T-cell (primary cell): Measurements from ENCODE around the gene TRPM3. TPM values are rescaled to one million over a fixed set of nuclear protein-coding genes. Genes with fewer than 3 reads are reported as not detected.

Experiments
- ATAC-seq, 4 experiments: fragments of 200-7000 bp in 3 of 4; fragments of 150-1000 bp in 1 of 4; cut with Tn5 transposase; replicated peaks in 1 of 4; 1 replicate in 3 of 4; 2 replicates in 1 of 4; pipeline ENCODE4 v1.10.0; 2021; ENCODE audit warnings: moderate library complexity in 3 of 4, mild to moderate bottlenecking in 2 of 4, moderate number of reproducible peaks in 1 of 4
- CTCF ChIA-PET, 2 donors: fragments of 300-600 bp; sonication (Branson Sonifier 250); formaldehyde crosslinking; loops; one replicate each; lab custom pipeline; 2022; ENCODE audit warnings: antibody characterized with exemption in 2 of 2; lab: Charles Lee
- POLR2A ChIA-PET, 2 donors: fragments of 300-600 bp; sonication (Branson Sonifier 250); formaldehyde crosslinking; loops; one replicate each; lab custom pipeline; 2022; ENCODE audit warnings: antibody characterized with exemption in 2 of 2; lab: Charles Lee
- DNase-seq, 35 experiments: peaks; one replicate each; pipeline versions ENCODE4 v3.0.0 to v3.0.0-alpha.2; 2013 to 2023
- H3K27ac ChIP-seq: one replicate; pipeline ENCODE4 v1.5.1; 2013; ENCODE audit warnings: low read length
- H3K27me3 ChIP-seq, 2 experiments: replicated peaks in 1 of 2; 1 replicate in 1 of 2; 2 replicates in 1 of 2; pipeline versions ENCODE4 v1.6.1 to v1.7.0; 2013; ENCODE audit warnings: low read length in 1 of 2, mixed read lengths in 1 of 2; ENCODE audit not compliant: control insufficient read depth in 2 of 2, insufficient read depth in 2 of 2; ENCODE audit errors: extremely low read depth in 1 of 2
- H3K36me3 ChIP-seq, 2 donors: 1 replicate in 1 of 2; 2 replicates in 1 of 2; pipeline versions ENCODE4 v1.6.1 to v1.7.0; 2013; ENCODE audit warnings: low read length in 1 of 2; ENCODE audit not compliant: control insufficient read depth in 2 of 2, insufficient read depth in 1 of 2; ENCODE audit errors: extremely low read depth in 1 of 2
- H3K4me1 ChIP-seq, 2 experiments: 1 replicate in 1 of 2; 2 replicates in 1 of 2; pipeline versions ENCODE4 v1.6.1 to v1.7.0; 2013; ENCODE audit warnings: low read length in 2 of 2, mixed read lengths in 1 of 2; ENCODE audit not compliant: insufficient read depth in 2 of 2, control insufficient read depth in 1 of 2; ENCODE audit errors: extremely low read depth in 1 of 2
- H3K4me3 ChIP-seq, 2 donors: 1 replicate in 1 of 2; 2 replicates in 1 of 2; pipeline versions ENCODE4 v1.5.1 to v1.7.0; 2013; ENCODE audit warnings: mild to moderate bottlenecking in 2 of 2, low read length in 1 of 2, moderate library complexity in 1 of 2; ENCODE audit not compliant: control insufficient read depth in 1 of 2; ENCODE audit errors: extremely low read depth in 1 of 2
- H3K9me3 ChIP-seq: 2 replicates; pipeline ENCODE4 v1.7.0; 2013
- H3K27ac Mint-ChIP-seq, 2 donors: one replicate each; pipeline ENCODE4 v1.8.0; 2020 to 2021; ENCODE audit warnings: mild to moderate bottlenecking in 2 of 2, mixed read lengths in 2 of 2
- H3K27me3 Mint-ChIP-seq, 2 donors: one replicate each; pipeline ENCODE4 v1.8.0; 2021 to 2022; ENCODE audit warnings: mixed read lengths in 2 of 2
- H3K36me3 Mint-ChIP-seq: one replicate; pipeline ENCODE4 v1.8.0; 2021; ENCODE audit warnings: mixed read lengths
- H3K4me1 Mint-ChIP-seq, 3 donors: one replicate each; pipeline ENCODE4 v1.8.0; 2020 to 2022; ENCODE audit warnings: mixed read lengths in 3 of 3, mild to moderate bottlenecking in 1 of 3
- H3K4me3 Mint-ChIP-seq, 3 donors: one replicate each; pipeline ENCODE4 v1.8.0; 2020 to 2022; ENCODE audit warnings: mild to moderate bottlenecking in 3 of 3, mixed read lengths in 3 of 3, moderate library complexity in 3 of 3
- H3K9me3 Mint-ChIP-seq, 3 donors: one replicate each; pipeline ENCODE4 v1.8.0; 2020 to 2022; ENCODE audit warnings: mixed read lengths in 3 of 3
- WGBS: methylation state at CpG from one replicate; pipeline ENCODE4 v1.1.5; 2013; ENCODE audit warnings: missing lambda C conversion rate; ENCODE audit not compliant: insufficient coverage; 5-methylcytosine and 5-hydroxymethylcytosine counted together
- total RNA-seq, 35 experiments: library from RNA in 6 of 35; stranded (reverse) in 6 of 35; fragments of 120-200 nt in 1 of 35; gene quantifications; one replicate each; pipeline versions ENCODE4 v1.2.1 to v1.2.4 and lab custom pipeline; 2013 to 2026

The TRPM3 gene
- total RNA-seq, 5 donors from 2014 or later (not counting 1 experiment from before 2014, with no cell fraction given) = not detected

- WGBS = 67% methylated on average over 1 of the region's 1 CpG
- Mint-ChIP-seq H3K27me3 (peaks cover 0 to 6% of the 10 kb centered on the region in 2 donors), H3K36me3 (no peaks in the 10 kb centered on the region), H3K27ac (no peak overlapping the region), H3K4me3 (no peak overlapping the region), H3K4me1 (no peaks in the 10 kb centered on the region), H3K9me3 (no peaks in the 10 kb centered on the region)
- ChIA-PET POLR2A (no interaction called here), CTCF (no interaction called here)
- no peak overlapping the region for H3K27ac ChIP-seq
- H3K27me3 ChIP-seq = no peaks in the 10 kb centered on the region
- ATAC-seq = no peak
- no peak for DNase-seq
- no peaks in the 10 kb centered on the region for H3K36me3 ChIP-seq
- no peaks in the 10 kb centered on the region for H3K4me1 ChIP-seq
- no peaks in the 10 kb centered on the region for H3K9me3 ChIP-seq
- H3K4me3 ChIP-seq = no peak overlapping the region
Observed at GRCh38 chr9:71112866-71113265, 8.6 kb downstream of the TRPM3 start.

- H3K4me1 ChIP-seq = no peaks in the 10 kb centered on the region
- CTCF ChIA-PET = interaction anchor here in 1 of 2 donors (0.6 kb wide), 1 partner anchor 358 kb away, joined by 3 read pairs; no protein-coding TSS in a partner anchor
- Mint-ChIP-seq H3K27me3 (peaks cover 0 to 6% of the 10 kb centered on the region in 2 donors), H3K27ac (no peak overlapping the region), H3K4me3 (no peak overlapping the region), H3K4me1 (no peaks in the 10 kb centered on the region), H3K36me3 (no peaks in the 10 kb centered on the region), H3K9me3 (no peaks in the 10 kb centered on the region)
- H3K4me3 ChIP-seq = no peak overlapping the region
- POLR2A ChIA-PET = no interaction called here
- WGBS = 58% methylated on average over 2 of the region's 2 CpGs
- no peaks in the 10 kb centered on the region for H3K9me3 ChIP-seq
- DNase-seq (no peak), ATAC-seq (no peak)
- H3K36me3 ChIP-seq = no peaks in the 10 kb centered on the region
- no peak overlapping the region for H3K27ac ChIP-seq
- no peaks in the 10 kb centered on the region for H3K27me3 ChIP-seq
Observed at GRCh38 chr9:71108937-71109336, 12.5 kb downstream of the TRPM3 start.

- no peak overlapping the region for H3K27ac ChIP-seq
- ChIA-PET CTCF (interaction anchor here in 1 of 2 donors (0.6 kb wide), 1 partner anchor 71 kb away, joined by 5 read pairs; no protein-coding TSS in a partner anchor), POLR2A (no interaction called here)
- no peaks in the 10 kb centered on the region for H3K27me3 ChIP-seq
- Mint-ChIP-seq H3K27ac (no peak overlapping the region), H3K4me1 (no peaks in the 10 kb centered on the region), H3K4me3 (no peak overlapping the region), H3K36me3 (no peaks in the 10 kb centered on the region), H3K9me3 (no peaks in the 10 kb centered on the region), H3K27me3 (no peaks in the 10 kb centered on the region)
- no peaks in the 10 kb centered on the region for H3K9me3 ChIP-seq
- H3K4me3 ChIP-seq = no peak overlapping the region
- H3K4me1 ChIP-seq = no peaks in the 10 kb centered on the region
- no peak for DNase-seq
- ATAC-seq = no peak
- WGBS = 82% methylated on average over 4 of the region's 5 CpGs
- H3K36me3 ChIP-seq = no peaks in the 10 kb centered on the region
Observed at GRCh38 chr9:71106992-71107391, 14.4 kb downstream of the TRPM3 start.

GRCh38 chr9:71105192-71105591 is 16.2 kb downstream of the TRPM3 start:
- Histone ChIP-seq H3K9me3 (no peaks in the 10 kb centered on the region), H3K4me1 (no peaks in the 10 kb centered on the region), H3K36me3 (no peaks in the 10 kb centered on the region), H3K4me3 (no peak overlapping the region), H3K27ac (no peak overlapping the region), H3K27me3 (no peaks in the 10 kb centered on the region)
- Mint-ChIP-seq H3K4me3 (no peak overlapping the region), H3K4me1 (no peaks in the 10 kb centered on the region), H3K9me3 (peaks cover 0 to 2% (median 0%) of the 10 kb centered on the region in 3 donors), H3K27ac (no peak overlapping the region), H3K27me3 (no peaks in the 10 kb centered on the region), H3K36me3 (no peaks in the 10 kb centered on the region)
- 67% methylated on average over 1 of the region's 1 CpG for WGBS
- ChIA-PET CTCF (no interaction called here), POLR2A (no interaction called here)
- no peak for DNase-seq
- ATAC-seq = no peak

- Histone ChIP-seq H3K27me3 (no peaks in the 10 kb centered on the region), H3K4me3 (no peak overlapping the region), H3K4me1 (no peaks in the 10 kb centered on the region), H3K36me3 (no peaks in the 10 kb centered on the region), H3K9me3 (no peaks in the 10 kb centered on the region), H3K27ac (no peak overlapping the region)
- no peaks in the 10 kb centered on the region for H3K4me1 Mint-ChIP-seq
- WGBS = no CpG with 5 or more reads among the region's 2 CpGs
- no peaks in the 10 kb centered on the region for H3K36me3 Mint-ChIP-seq
- POLR2A ChIA-PET = no interaction called here
- H3K27me3 Mint-ChIP-seq = no peaks in the 10 kb centered on the region
- no peak for ATAC-seq
- CTCF ChIA-PET = no interaction called here
- peaks cover 0 to 2% (median 0%) of the 10 kb centered on the region in 3 donors for H3K9me3 Mint-ChIP-seq
- no peak overlapping the region for H3K27ac Mint-ChIP-seq
- no peak overlapping the region for H3K4me3 Mint-ChIP-seq
- no peak for DNase-seq
Observed at GRCh38 chr9:71098801-71099200, 22.6 kb downstream of the TRPM3 start.

GRCh38 chr9:71097671-71098070 is 23.8 kb downstream of the TRPM3 start:
- ChIA-PET POLR2A (no interaction called here), CTCF (no interaction called here)
- Histone ChIP-seq H3K36me3 (no peaks in the 10 kb centered on the region), H3K4me1 (no peaks in the 10 kb centered on the region), H3K27ac (no peak overlapping the region), H3K27me3 (no peaks in the 10 kb centered on the region), H3K4me3 (no peak overlapping the region), H3K9me3 (no peaks in the 10 kb centered on the region)
- Mint-ChIP-seq H3K4me3 (no peak overlapping the region), H3K9me3 (peaks cover 0 to 2% (median 2%) of the 10 kb centered on the region in 3 donors), H3K4me1 (no peaks in the 10 kb centered on the region), H3K27me3 (peaks cover 0 to 4% of the 10 kb centered on the region in 2 donors), H3K36me3 (no peaks in the 10 kb centered on the region), H3K27ac (no peak overlapping the region)
- DNase-seq = no peak
- ATAC-seq = no peak
